Kidney (tissue), 14 donors: ENCODE measurements around the gene CALML6. TPM values are rescaled to one million over a fixed set of nuclear protein-coding genes. Genes with fewer than 3 reads are reported as not detected.
A peak's percentile ranks its signal among the peaks of the same experiment; 100 is the strongest.

Source experiments
- DNase-seq, 5 donors: peaks; one replicate each; pipeline ENCODE4 v3.0.0-alpha.2; 2013 to 2020
- FAIRE-seq: peaks from 2 replicates; lab custom pipeline; 2012; peaks lifted over from hg19 to GRCh38; lab: Jason Lieb, UNC
- H3K27ac ChIP-seq, 2 donors: one replicate each; pipeline ENCODE4 v1.7.0; 2013; ENCODE audit warnings: low read depth in 2 of 2, low read length in 2 of 2, inconsistent platforms in 1 of 2
- H3K27me3 ChIP-seq: one replicate; pipeline ENCODE4 v1.7.1; 2013; ENCODE audit warnings: low read length, inconsistent platforms; ENCODE audit not compliant: control insufficient read depth, insufficient read depth
- H3K36me3 ChIP-seq, 3 donors: one replicate each; pipeline versions ENCODE4 v1.7.0 to v1.7.1; 2013; ENCODE audit warnings: low read length in 3 of 3, control low read depth in 1 of 3, inconsistent platforms in 1 of 3; ENCODE audit not compliant: insufficient read depth in 3 of 3, control insufficient read depth in 2 of 3
- H3K4me1 ChIP-seq, 3 donors: one replicate each; pipeline versions ENCODE4 v1.7.0 to v1.7.1; 2013; ENCODE audit warnings: low read length in 3 of 3, inconsistent platforms in 1 of 3, low read depth in 1 of 3; ENCODE audit not compliant: control insufficient read depth in 2 of 3, insufficient read depth in 2 of 3
- H3K4me3 ChIP-seq, 3 donors: one replicate each; pipeline versions ENCODE4 v1.7.0 to v1.8.1; 2013; ENCODE audit warnings: low read length in 3 of 3, control low read depth in 1 of 3, inconsistent platforms in 1 of 3
- H3K9ac ChIP-seq, 3 donors: one replicate each; pipeline versions ENCODE4 v1.7.0 to v1.7.1; 2013; ENCODE audit warnings: low read length in 3 of 3, control low read depth in 1 of 3, inconsistent platforms in 1 of 3
- H3K9me3 ChIP-seq, 3 donors: one replicate each; pipeline versions ENCODE4 v1.7.0 to v1.7.1; 2013; ENCODE audit warnings: low read length in 3 of 3, control low read depth in 1 of 3, inconsistent platforms in 1 of 3; ENCODE audit not compliant: control insufficient read depth in 2 of 3, insufficient read depth in 1 of 3
- intact Hi-C: fragments of 100-400 bp; cut with DNase I; formaldehyde crosslinking; loops from one replicate; pipeline ENCODE4 v1.11.1; 2022
- polyA plus RNA-seq: library from polyadenylated mRNA; stranded (reverse); fragments of 350-450 nt; fragmentation: Illumina TruSeq; extraction: RNeasy Lipid Tissue Mini Kit (QIAGEN cat#74804); gene quantifications from one replicate; pipeline ENCODE4 v1.2.3, GENCODE V29; 2014; ENCODE audit warnings: low read depth, low replicate concordance; ENCODE audit not compliant: insufficient read depth
- total RNA-seq: library from RNA; stranded (reverse); fragmentation: NEBNext Ultra II Directional; extraction: Animal tissue kit (Norgen Biotek cat#: 25700); gene quantifications from one replicate; pipeline ENCODE4 v1.2.1, GENCODE V29; 2021
- TF ChIP-seq, protein P1 (sequence below): IDR thresholded peaks from 3 replicates; pipeline ENCODE4 v1.5.1; 2012; ENCODE audit warnings: mild to moderate bottlenecking, moderate library complexity, borderline replicate concordance; ENCODE audit not compliant: insufficient read depth; ENCODE audit errors: extremely low read depth
- donor health status: control.
- donor health status: control.
- donor health status: control.
- donor health status: control.
- donor health status: control.
- donor health status: DM: yes; HTN: yes; CAD: no.
- donor health status: Normal renal cell carcinoma (clear cell type).

CALML6 gene
- total and polyA plus RNA-seq, 2 donors from 2014 or later = 0.13 to 1.2 TPM

DNA sequence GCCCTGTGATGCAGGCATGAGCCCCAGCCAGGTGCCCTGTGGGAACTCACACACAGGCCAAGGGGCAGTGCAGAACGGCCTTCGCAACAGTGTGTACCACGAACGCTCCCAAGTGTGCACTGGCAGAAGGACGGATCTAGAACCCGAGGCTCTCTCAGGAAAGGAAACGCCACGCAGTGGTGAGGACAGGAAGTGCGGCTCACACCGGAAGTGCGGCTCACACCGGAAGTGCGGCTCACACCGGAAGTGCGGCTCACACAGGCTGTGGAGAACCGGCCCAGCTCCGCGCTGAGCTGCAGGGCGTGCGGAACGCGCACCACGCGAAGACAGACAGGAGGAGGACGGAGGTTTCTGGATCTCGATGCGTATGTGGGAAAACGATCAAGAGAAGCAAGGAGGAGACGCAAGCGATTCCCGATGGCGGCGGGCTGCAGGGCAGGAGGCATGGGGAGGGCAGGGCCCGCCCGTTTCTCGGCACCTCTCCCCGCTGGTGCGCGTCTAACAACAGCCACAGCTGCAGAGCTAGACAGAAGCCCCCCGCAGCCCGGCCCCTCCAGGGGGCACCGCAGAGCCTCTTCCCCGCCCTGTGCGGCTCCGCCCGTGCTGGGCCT lies 39.9 kb downstream of the CALML6 start:
- intact Hi-C loops = loop anchor here (10.0 kb wide), 1 partner anchor 90 kb away; no protein-coding TSS in a partner anchor
- FAIRE-seq = no peak
- TF ChIP-seq, protein P1, sequence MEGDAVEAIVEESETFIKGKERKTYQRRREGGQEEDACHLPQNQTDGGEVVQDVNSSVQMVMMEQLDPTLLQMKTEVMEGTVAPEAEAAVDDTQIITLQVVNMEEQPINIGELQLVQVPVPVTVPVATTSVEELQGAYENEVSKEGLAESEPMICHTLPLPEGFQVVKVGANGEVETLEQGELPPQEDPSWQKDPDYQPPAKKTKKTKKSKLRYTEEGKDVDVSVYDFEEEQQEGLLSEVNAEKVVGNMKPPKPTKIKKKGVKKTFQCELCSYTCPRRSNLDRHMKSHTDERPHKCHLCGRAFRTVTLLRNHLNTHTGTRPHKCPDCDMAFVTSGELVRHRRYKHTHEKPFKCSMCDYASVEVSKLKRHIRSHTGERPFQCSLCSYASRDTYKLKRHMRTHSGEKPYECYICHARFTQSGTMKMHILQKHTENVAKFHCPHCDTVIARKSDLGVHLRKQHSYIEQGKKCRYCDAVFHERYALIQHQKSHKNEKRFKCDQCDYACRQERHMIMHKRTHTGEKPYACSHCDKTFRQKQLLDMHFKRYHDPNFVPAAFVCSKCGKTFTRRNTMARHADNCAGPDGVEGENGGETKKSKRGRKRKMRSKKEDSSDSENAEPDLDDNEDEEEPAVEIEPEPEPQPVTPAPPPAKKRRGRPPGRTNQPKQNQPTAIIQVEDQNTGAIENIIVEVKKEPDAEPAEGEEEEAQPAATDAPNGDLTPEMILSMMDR = peak; percentile 4
- H3K9ac ChIP-seq = no peak overlapping the region
- H3K27me3 ChIP-seq = no peaks in the 10 kb centered on the region
- H3K4me1 ChIP-seq = no peaks in the 10 kb centered on the region
- no peaks in the 10 kb centered on the region for H3K9me3 ChIP-seq
- peak in 2 of 5 donors; percentile 44 to 66 for DNase-seq
- H3K4me3 ChIP-seq = no peak overlapping the region
- H3K36me3 ChIP-seq = no peaks in the 10 kb centered on the region
- H3K27ac ChIP-seq = no peak overlapping the region

- TF ChIP-seq, protein P1 = no peak
- no peaks in the 10 kb centered on the region for H3K27me3 ChIP-seq
- intact Hi-C loops = loop anchor here (10.0 kb wide), 1 partner anchor 89 kb away; no protein-coding TSS in a partner anchor
- no peak overlapping the region for H3K4me3 ChIP-seq
- H3K36me3 ChIP-seq = no peaks in the 10 kb centered on the region
- H3K9me3 ChIP-seq = no peaks in the 10 kb centered on the region
- peak in 4 of 5 donors; percentile 33 to 60 (median 52) for DNase-seq
- H3K9ac ChIP-seq = no peak overlapping the region
- no peaks in the 10 kb centered on the region for H3K4me1 ChIP-seq
- FAIRE-seq = no peak
- H3K27ac ChIP-seq = no peak overlapping the region
Measured at GRCh38 chr1:1955621-1956094, 40.6 kb downstream of the CALML6 start.

GRCh38 chr1:1956101-1956500 lies 41.0 kb downstream of the CALML6 start:
- Histone ChIP-seq H3K27me3 (no peaks in the 10 kb centered on the region), H3K9me3 (no peaks in the 10 kb centered on the region), H3K9ac (no peak overlapping the region), H3K4me3 (no peak overlapping the region), H3K27ac (no peak overlapping the region), H3K36me3 (no peaks in the 10 kb centered on the region), H3K4me1 (no peaks in the 10 kb centered on the region)
- DNase-seq (no peak), FAIRE-seq (no peak)
- intact Hi-C loops = loop anchor here (10.0 kb wide), 1 partner anchor 89 kb away; no protein-coding TSS in a partner anchor
- TF ChIP-seq, protein P1 = no peak
